Nucleus accumbens (tissue), 56 donors: Measurements from ENCODE around the gene ARHGEF37.

ENCODE experiments used
- DNase-seq, 56 donors: peaks; one replicate each; lab custom pipeline; 2025; lab: John Stamatoyannopoulos, UW

ARHGEF37 gene

GRCh38 chr5:149599375-149599774 is 18.1 kb downstream of the ARHGEF37 start:
- no peak for DNase-seq

DNA sequence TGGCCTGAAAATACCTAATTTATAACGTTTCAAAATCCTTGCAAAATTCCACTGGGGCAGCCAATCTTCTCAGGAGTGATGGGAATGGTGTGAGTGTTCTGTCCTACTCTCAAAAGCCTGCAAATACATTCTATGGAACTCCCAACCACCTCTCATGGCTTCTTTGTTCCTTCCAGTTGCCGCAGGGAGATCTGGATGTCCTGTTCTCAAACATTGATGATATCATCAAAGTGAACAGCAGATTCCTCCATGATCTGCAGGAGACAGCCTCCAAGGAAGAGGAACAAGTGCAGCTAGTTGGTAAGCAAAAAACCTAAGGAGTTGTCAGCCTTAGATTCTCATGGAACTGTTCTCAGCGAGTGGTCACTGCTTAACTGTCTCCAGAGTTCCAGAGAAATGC is 19.6 kb downstream of the ARHGEF37 start:
- no peak for DNase-seq

DNA sequence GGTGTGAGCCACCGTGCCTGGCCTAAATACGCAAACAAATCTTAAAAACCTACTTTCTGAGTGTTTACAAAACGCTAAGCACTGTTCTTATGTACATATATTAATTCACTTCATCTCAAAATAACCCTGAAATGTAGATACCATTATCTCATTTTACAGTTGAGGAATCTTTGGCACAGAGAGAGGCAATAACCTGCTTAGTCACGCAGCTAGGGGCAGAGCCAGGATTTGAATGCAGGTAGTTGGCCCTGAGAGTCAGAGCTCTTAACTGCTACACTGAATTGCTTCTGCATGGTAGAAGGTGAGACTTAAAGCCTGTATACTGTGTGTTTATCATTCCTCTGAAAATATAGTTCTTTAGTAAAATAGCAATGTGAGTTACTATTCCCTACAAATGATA is 21.9 kb downstream of the ARHGEF37 start:
- no peak for DNase-seq

DNA sequence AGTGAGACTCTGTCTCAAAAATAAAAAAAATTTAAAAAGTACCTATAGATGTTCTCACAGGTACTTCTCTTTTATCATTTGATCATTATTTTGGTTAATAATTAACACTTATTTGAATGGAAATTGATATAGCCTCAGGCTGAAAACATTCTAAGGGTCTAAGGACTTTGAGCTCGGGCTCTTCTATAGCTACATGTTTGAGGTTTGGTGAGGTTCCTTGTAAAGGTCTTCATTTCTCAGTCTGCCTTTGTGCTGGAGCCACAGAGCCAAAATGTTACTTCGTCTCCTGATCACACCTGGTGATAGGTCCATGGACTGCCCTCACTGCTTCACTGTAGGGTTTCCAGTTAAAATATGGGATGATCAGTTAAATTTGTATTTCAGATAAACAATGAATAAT is 22.6 kb downstream of the ARHGEF37 start:
- no peak for DNase-seq

- DNase-seq, result no peak
Measured at GRCh38 chr5:149604321-149604720, 23.0 kb downstream of the ARHGEF37 start.

- no peak for DNase-seq
Measured at GRCh38 chr5:149605354-149605997, 24.2 kb downstream of the ARHGEF37 start.

DNA sequence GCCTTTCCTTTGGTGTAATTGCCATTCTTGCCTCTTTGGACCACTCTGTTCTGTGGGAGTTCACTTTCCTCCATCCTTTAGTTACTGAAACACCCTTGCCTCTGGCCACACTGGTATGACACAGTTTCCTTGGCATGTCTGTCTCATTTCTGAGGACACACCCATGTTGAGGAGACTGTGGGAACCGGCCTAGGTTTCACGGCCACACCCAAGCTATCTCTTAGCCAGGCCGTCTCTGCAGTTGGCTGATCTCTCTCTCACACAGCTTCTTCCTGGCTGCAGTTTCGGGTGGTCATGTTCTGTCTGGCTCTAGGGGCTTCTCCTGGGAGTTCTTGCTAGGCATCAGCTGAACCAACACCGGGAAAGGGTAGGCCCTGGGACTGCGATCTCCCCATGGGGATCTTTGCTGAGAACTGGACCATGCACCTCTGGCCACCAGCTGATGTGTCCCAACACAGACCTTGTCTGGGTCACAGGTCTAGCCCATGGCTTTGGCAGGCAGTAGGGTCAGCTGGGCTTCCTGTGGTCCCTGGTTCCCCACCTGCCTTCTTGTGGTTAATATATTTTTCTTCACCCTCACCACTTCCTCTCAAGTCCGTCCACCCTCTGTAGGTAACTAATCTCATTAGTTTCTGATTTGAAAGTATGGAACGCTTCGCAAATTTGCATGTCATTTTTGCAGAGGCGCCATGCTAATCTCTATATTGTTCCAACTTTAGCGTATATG is 24.9 kb downstream of the ARHGEF37 start:
- no peak for DNase-seq

DNA sequence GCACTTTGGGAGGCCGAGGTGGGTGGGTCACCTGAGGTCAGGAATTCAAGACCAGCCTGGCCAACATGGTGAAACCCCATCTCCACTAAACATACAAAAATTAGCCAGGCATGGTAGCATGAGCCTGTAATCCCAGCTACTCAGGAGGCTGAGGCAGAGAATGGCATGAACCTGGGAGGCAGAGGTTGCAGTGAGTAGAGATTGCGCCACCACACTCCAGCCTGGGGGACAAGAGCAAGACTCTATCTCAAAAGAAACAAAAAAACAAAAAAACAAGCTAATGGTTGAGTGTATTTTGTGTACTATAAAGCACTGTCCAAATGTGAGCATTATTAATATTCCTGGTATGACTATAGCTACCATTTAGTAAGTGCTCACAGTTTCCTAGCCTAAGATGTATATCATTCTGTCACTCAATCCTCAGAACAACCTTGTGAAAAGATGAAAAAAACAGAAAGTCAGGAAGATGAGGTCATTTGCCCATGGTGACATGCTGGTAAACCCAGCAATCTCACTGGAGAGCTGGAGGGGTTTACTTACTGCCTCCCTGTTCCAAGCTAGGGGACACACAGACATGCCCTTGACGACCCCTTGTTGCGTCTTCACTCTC is 27.7 kb downstream of the ARHGEF37 start:
- DNase-seq, result no peak

- DNase-seq, result no peak
Measured at GRCh38 chr5:149609640-149610219, 28.4 kb downstream of the ARHGEF37 start.

DNA sequence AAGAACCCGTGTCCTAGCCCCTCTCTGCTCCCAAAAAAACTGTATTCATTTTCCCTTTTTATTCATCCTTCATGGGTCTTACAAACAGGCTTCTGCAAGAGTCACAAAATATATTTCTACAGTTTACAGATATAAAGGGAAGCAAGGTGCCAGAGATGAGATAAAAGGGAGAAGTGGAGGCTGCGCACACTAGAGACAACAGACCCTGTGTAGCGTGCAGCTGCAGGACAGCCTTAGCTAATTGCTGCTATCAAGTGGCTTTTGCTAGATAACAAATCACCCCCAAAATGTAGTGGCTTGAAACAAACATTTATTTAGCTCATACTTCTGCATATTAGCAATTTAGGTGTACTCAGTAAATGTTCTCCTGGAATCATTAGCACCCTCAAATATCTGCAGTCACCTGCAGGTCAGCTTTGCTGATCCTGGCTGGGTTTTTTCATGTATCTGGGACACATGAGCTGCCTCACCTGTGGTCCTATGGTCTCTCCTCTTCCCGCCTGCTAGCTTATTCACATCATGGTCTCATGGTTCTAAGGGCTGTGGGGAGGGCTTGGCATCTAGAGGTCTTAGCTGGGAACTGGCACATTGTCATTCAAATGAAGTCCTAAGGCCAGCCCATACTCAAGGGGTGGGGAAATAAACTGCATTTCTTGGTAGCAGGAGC is 29.4 kb downstream of the ARHGEF37 start:
- no peak for DNase-seq

DNA sequence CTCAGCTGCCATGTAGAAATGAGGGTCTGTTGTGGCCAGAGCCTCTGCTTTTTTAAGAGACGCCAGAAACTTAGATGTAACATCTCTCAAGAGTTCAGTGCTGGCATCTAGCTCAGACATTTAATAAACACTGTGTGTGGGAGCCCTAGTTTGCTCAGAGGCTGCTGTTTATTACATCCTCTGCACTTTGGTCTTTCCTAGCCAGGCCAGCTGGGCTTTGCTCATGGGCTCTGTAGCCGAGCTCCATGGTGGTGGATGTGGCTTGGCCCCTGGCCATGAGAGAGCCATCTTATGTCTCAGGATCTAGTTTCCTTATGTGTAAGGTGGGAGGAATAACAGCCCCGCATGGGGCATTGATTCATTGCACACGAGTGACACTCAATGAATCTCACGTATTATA is 30.0 kb downstream of the ARHGEF37 start:
- peak in 2 of 56 donors; percentile 3 to 9 for DNase-seq

DNA sequence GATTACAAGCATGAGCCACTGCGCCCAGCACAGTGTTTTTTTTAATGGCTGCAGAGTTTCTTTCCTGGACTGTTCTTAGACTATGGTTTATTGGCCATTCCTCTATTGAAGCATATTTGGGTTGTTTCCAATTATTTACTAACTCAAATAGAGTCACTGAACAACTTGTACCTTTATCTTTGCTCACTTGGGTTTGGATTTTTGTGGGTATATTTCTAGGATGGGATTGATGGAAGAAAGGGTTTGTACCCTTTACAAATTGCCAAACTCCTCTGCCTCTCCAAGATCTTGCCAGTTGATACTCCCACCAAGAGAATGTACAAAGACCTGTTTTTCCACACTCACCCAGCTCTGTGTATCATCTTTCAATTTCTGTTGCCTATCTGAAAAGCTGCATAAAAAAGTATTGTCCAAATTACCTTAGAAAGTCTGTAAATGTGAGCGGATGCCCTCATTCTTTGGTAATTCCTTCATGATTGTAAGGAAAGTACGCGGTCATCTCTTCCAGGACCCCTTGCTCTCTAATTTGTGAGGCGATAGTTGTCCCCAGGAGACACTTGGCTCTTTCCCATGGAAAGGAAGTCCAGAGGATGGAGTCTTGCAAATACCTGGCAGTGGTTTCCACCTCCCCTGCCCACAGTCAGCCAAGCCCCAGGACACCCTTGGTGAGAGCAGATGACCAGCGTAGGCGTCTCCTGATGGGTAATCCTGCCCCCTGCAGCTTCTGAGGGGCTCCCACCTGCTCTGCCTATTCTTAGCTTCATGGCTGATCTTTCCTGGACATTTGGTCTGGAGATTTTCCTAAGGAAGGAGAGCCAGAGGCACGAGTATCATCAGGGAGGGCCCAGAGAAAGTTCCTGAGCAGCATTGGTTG is 33.0 kb downstream of the ARHGEF37 start:
- DNase-seq, result no peak

GRCh38 chr5:149615976-149616375 is 34.7 kb downstream of the ARHGEF37 start:
- no peak for DNase-seq

DNA sequence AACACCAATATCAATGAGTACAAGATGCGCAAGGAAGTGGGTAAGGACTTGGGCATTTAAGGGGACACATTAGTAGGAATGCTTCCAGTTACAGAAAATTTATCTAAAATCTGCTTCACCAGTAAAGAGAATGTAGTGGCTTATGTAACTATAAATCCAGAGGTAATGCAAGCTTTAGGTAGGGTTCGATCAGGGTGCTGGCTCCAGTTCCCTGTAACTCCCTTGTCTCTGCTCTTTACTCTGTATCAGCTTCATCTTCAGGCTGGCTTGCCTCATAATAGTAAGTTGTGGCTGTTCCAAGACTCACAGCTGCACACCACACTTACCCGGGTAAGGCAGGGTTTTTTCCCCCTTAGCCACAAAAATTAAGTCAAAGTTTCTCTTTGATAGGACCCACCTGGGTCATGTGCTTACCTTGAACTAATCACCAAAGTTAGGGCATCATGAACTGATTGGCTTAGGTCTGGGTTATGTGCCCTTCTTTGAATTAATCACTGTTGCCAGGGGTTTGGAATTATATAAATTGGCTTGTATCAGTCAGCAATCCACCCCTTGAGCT is 35.5 kb downstream of the ARHGEF37 start:
- DNase-seq, result no peak

- DNase-seq, result no peak
Measured at GRCh38 chr5:149617760-149618306, 36.5 kb downstream of the ARHGEF37 start.

DNA sequence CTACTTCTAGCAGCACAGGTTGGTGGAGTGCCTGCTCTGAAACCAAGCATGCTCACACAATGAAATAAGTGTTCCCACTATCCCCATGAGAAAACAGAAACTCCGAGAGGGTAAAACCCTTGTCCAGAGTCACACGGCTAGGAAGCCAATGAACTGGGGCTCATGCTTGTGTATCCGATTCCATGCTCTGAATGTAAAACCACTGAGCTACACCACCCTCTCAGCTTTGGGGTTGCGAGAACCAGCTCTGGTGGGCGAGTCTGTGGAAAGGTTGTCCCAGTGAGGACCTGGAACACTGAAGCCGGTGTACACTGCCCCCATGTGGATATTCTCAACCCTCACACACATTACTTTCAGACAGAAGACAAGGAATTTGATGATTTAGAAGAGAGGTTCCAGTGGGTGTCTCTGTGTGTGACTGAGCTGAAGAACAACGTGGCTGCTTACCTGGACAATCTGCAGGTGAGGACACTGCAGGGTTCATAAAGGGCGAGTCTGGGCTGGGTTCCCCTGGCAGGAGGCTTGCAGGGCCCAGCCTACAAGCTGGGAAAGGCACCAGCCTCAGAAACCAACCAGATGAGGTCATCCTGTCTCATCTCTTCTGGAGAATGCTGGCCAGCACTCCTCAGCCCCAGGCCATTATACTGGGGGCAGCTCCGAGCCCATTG is 37.4 kb downstream of the ARHGEF37 start:
- peak in 32 of 56 donors; percentile 5 to 64 (median 25) for DNase-seq

- DNase-seq, result no peak
Measured at GRCh38 chr5:149621415-149622098, 40.3 kb downstream of the ARHGEF37 start.

GRCh38 chr5:149622466-149622865 is 41.2 kb downstream of the ARHGEF37 start:
- DNase-seq, result no peak
